GM12878 (cell line): ENCODE data around the gene SF1. TPM values are rescaled to one million over a fixed set of nuclear protein-coding genes. Genes with fewer than 3 reads are reported as not detected.

Experiments used
- BCL11A ChIP-seq: IDR thresholded peaks from 2 replicates; pipeline ENCODE4 v1.6.1; 2011; ENCODE audit warnings: low read depth, low read length
- CBX3 ChIP-seq: fragments of 200-600 bp; sonication (generic); IDR thresholded peaks from 2 replicates; pipeline ENCODE4 v1.6.1; 2016; ENCODE audit warnings: low read depth, borderline replicate concordance
- CBX5 ChIP-seq: sonication (generic); IDR thresholded peaks from 2 replicates; pipeline ENCODE4 v1.6.1; 2016; ENCODE audit warnings: low read depth, moderate library complexity, mild to moderate bottlenecking, inconsistent platforms
- CREM ChIP-seq: IDR thresholded peaks from 2 replicates; pipeline ENCODE4 v1.6.1; 2014; ENCODE audit warnings: antibody characterized with exemption, low read depth
- EGR1 ChIP-seq, 2 experiments: IDR thresholded peaks; 1 replicate in 1 of 2; 2 replicates in 1 of 2; pipeline ENCODE4 v1.6.1; 2011 to 2012; ENCODE audit warnings: low read depth in 2 of 2, low read length in 2 of 2, borderline replicate concordance in 1 of 2, mild to moderate bottlenecking in 1 of 2, moderate library complexity in 1 of 2
- GABPA ChIP-seq: IDR thresholded peaks from 2 replicates; pipeline ENCODE4 v1.6.1; 2014; ENCODE audit warnings: antibody characterized with exemption, low read depth, mild to moderate bottlenecking, inconsistent platforms
- JUNB ChIP-seq: IDR thresholded peaks from 2 replicates; pipeline ENCODE4 v1.6.1; 2016; ENCODE audit warnings: antibody characterized with exemption, mild to moderate bottlenecking
- NR2F1 ChIP-seq: fragments of 450-650 bp; conservative IDR thresholded peaks from 2 replicates; pipeline ENCODE4 v1.6.1; 2017; ENCODE audit warnings: mild to moderate bottlenecking
- PAX8 ChIP-seq: fragments of 450-650 bp; IDR thresholded peaks from 2 replicates; pipeline ENCODE4 v1.6.1; 2017; ENCODE audit warnings: mild to moderate bottlenecking, moderate library complexity
- POU2F2 ChIP-seq: IDR thresholded peaks from 3 replicates; pipeline ENCODE4 v1.6.1; 2011; ENCODE audit warnings: low read depth, mild to moderate bottlenecking, low read length, borderline replicate concordance
- RAD51 ChIP-seq: fragments of 450-650 bp; IDR thresholded peaks from 2 replicates; pipeline ENCODE4 v1.6.1; 2016; ENCODE audit warnings: moderate library complexity, mild to moderate bottlenecking, inconsistent platforms
- RBBP5 ChIP-seq: fragments of 200-600 bp; sonication (generic); conservative IDR thresholded peaks from 2 replicates; pipeline ENCODE4 v1.6.1; 2016
- RUNX3 ChIP-seq: IDR thresholded peaks from 2 replicates; pipeline ENCODE4 v1.6.1; 2012; ENCODE audit warnings: low read length, inconsistent platforms
- TCF12 ChIP-seq: IDR thresholded peaks from 2 replicates; pipeline ENCODE4 v1.6.1; 2011; ENCODE audit warnings: low read depth, mild to moderate bottlenecking, low read length
- TCF7 ChIP-seq: IDR thresholded peaks from 2 replicates; pipeline ENCODE4 v1.6.1; 2014; ENCODE audit warnings: antibody characterized with exemption, borderline replicate concordance
- ZNF207 ChIP-seq: fragments of 450-650 bp; IDR thresholded peaks from 2 replicates; pipeline ENCODE4 v1.6.1; 2014; ENCODE audit warnings: antibody characterized with exemption, mild to moderate bottlenecking, borderline replicate concordance
- ZNF217 ChIP-seq: fragments of 450-650 bp; IDR thresholded peaks from 2 replicates; pipeline ENCODE4 v1.6.1; 2017; ENCODE audit warnings: antibody characterized with exemption, mild to moderate bottlenecking
- ZNF24 ChIP-seq: fragments of 450-650 bp; IDR thresholded peaks from 2 replicates; pipeline ENCODE4 v1.6.1; 2017; ENCODE audit warnings: antibody characterized with exemption, mild to moderate bottlenecking
- ZNF274 ChIP-seq: IDR thresholded peaks from one replicate; pipeline ENCODE4 v1.8.0; 2011; ENCODE audit not compliant: insufficient read length, insufficient read depth
- ZNF622 ChIP-seq: fragments of 450-650 bp; IDR thresholded peaks from 2 replicates; pipeline ENCODE4 v1.6.1; 2017; ENCODE audit warnings: mild to moderate bottlenecking, inconsistent platforms
- polyA plus RNA-seq, 11 experiments: library from polyadenylated mRNA; depleted of rRNA in 4 of 11; unstranded in 6 of 11; stranded (reverse) in 5 of 11; fragments of >200 nt; fragmentation: Nextera tagmentation in 4 of 11; fragmentation: Illumina TruSeq in 1 of 11; extraction: Ambion mirVana in 4 of 11; extraction: Trizol in 1 of 11; gene quantifications; 1 replicate in 1 of 11; 2 replicates in 10 of 11; pipeline versions ENCODE4 v1.2.1 to v1.2.3, GENCODE V29; 2011 to 2016; ENCODE audit warnings: inconsistent platforms in 2 of 11, missing spikeins in 2 of 11, low read depth in 1 of 11
- total RNA-seq, 4 experiments: library from RNA; depleted of rRNA in 3 of 4; stranded (reverse); fragments of >200 nt in 3 of 4; fragmentation: Illumina TruSeq in 1 of 4; extraction: Trizol in 1 of 4; gene quantifications; 2 replicates each; pipeline versions ENCODE4 v1.2.1 to v1.2.3, GENCODE V29; 2013 to 2021
- TF ChIP-seq, protein P1 (sequence below): IDR thresholded peaks from 2 replicates; pipeline ENCODE4 v1.6.1; 2012; ENCODE audit warnings: low read depth, low read length, improper control_type of control experiment
- TF ChIP-seq, protein P2 (sequence below): IDR thresholded peaks from 2 replicates; pipeline ENCODE4 v1.6.1; 2012; ENCODE audit warnings: improper control_type of control experiment, low read depth, low read length; ENCODE audit not compliant: insufficient replicate concordance
- TF ChIP-seq, protein P3 (sequence below): IDR thresholded peaks from 2 replicates; pipeline ENCODE4 v1.6.1; 2012; ENCODE audit warnings: low read length, inconsistent platforms
- TF ChIP-seq, protein P4 (sequence below): fragments of 450-650 bp; IDR thresholded peaks from 2 replicates; pipeline ENCODE4 v1.6.1; 2016; ENCODE audit warnings: mild to moderate bottlenecking

Gene SF1
- total and polyA plus RNA-seq, 10 of the 15 experiments (the other 5 are each of a cell fraction or from before 2014, with no cell fraction given), result 13.6 to 337 (median 103) TPM

DNA sequence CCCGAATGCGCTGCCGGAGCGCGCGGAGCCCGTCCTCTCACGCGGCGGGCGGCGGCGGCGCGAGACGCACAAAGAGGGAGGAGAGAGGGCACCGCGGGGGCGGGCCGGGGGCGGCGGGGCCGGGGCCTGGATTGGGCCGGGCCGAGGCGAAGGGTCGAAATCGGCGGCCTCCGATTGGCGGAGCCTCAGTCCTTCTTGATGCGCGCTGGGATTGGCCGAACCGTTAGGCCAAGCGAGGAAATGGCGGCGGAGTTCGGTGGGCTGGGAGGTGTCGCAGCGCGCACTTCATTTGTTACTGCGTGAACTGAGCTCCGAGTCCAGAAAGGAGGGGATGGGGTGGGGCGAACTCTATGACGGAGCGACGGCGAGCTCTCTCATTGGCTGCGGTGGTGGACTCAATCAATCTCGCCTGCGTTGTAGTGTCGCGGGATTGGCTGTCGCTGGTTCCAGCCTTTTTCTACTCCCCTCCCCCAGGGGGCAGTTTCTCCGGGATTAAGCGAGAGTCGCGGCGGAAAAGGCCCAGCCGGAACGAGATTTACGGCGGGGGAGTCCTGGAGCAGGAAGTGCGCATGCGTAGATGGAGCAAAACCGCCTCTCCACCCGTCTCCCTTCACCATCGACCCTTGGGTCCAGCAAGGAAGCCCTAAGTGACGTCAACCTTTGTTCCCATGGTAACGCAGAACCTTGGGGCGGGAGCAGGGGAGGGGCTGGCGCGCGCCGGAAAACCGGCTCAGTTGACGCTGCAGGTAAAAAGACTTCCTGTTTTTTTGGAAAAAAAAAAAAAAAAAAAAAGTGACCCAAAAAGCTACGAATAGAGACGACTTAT lies at the start of gene SF1 (continued):
- peak in 1 of 2 experiments; percentile 89; a peak in 2 of 3 replicates for TF ChIP-seq EGR1 (IDR thresholded peaks at IDR 0.05; ENCODE audit: borderline replicate concordance in 1 of 2, low read depth in 2 of 2, low read length in 2 of 2)
- TF ChIP-seq, protein P1, sequence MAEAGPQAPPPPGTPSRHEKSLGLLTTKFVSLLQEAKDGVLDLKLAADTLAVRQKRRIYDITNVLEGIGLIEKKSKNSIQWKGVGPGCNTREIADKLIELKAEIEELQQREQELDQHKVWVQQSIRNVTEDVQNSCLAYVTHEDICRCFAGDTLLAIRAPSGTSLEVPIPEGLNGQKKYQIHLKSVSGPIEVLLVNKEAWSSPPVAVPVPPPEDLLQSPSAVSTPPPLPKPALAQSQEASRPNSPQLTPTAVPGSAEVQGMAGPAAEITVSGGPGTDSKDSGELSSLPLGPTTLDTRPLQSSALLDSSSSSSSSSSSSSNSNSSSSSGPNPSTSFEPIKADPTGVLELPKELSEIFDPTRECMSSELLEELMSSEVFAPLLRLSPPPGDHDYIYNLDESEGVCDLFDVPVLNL, result peak; percentile 5; the same call in 1 of the 2 replicates
- TF ChIP-seq TCF12, result peak; percentile 6; the same call in 1 of the 2 replicates
- TF ChIP-seq ZNF24, result no peak
- TF ChIP-seq RAD51, result no peak
- TF ChIP-seq BCL11A, result 0 out of 2 replicates have a peak, but pooled peaks have one; percentile 4
- TF ChIP-seq NR2F1, result no peak
- TF ChIP-seq, protein P2, sequence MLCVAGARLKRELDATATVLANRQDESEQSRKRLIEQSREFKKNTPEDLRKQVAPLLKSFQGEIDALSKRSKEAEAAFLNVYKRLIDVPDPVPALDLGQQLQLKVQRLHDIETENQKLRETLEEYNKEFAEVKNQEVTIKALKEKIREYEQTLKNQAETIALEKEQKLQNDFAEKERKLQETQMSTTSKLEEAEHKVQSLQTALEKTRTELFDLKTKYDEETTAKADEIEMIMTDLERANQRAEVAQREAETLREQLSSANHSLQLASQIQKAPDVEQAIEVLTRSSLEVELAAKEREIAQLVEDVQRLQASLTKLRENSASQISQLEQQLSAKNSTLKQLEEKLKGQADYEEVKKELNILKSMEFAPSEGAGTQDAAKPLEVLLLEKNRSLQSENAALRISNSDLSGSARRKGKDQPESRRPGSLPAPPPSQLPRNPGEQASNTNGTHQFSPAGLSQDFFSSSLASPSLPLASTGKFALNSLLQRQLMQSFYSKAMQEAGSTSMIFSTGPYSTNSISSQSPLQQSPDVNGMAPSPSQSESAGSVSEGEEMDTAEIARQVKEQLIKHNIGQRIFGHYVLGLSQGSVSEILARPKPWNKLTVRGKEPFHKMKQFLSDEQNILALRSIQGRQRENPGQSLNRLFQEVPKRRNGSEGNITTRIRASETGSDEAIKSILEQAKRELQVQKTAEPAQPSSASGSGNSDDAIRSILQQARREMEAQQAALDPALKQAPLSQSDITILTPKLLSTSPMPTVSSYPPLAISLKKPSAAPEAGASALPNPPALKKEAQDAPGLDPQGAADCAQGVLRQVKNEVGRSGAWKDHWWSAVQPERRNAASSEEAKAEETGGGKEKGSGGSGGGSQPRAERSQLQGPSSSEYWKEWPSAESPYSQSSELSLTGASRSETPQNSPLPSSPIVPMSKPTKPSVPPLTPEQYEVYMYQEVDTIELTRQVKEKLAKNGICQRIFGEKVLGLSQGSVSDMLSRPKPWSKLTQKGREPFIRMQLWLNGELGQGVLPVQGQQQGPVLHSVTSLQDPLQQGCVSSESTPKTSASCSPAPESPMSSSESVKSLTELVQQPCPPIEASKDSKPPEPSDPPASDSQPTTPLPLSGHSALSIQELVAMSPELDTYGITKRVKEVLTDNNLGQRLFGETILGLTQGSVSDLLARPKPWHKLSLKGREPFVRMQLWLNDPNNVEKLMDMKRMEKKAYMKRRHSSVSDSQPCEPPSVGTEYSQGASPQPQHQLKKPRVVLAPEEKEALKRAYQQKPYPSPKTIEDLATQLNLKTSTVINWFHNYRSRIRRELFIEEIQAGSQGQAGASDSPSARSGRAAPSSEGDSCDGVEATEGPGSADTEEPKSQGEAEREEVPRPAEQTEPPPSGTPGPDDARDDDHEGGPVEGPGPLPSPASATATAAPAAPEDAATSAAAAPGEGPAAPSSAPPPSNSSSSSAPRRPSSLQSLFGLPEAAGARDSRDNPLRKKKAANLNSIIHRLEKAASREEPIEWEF, result no peak
- TF ChIP-seq ZNF207, result no peak
- TF ChIP-seq POU2F2, result peak; percentile 70; the same call in 1 of the 3 replicates
- no peak for TF ChIP-seq RBBP5
- TF ChIP-seq, protein P3, sequence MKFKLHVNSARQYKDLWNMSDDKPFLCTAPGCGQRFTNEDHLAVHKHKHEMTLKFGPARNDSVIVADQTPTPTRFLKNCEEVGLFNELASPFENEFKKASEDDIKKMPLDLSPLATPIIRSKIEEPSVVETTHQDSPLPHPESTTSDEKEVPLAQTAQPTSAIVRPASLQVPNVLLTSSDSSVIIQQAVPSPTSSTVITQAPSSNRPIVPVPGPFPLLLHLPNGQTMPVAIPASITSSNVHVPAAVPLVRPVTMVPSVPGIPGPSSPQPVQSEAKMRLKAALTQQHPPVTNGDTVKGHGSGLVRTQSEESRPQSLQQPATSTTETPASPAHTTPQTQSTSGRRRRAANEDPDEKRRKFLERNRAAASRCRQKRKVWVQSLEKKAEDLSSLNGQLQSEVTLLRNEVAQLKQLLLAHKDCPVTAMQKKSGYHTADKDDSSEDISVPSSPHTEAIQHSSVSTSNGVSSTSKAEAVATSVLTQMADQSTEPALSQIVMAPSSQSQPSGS, result peak; percentile 75
- no peak for TF ChIP-seq RUNX3
- no peak for TF ChIP-seq ZNF217
- no peak for TF ChIP-seq CBX3
- peak; percentile 19; the same call in 1 of the 2 replicates for TF ChIP-seq JUNB
- no peak for TF ChIP-seq PAX8
- no peak for TF ChIP-seq ZNF274
- peak; percentile 79; the same call in 1 of the 2 replicates for TF ChIP-seq CREM
- TF ChIP-seq ZNF622, result no peak
- TF ChIP-seq TCF7, result no peak
- TF ChIP-seq GABPA, result peak; percentile 67
- no peak for TF ChIP-seq CBX5
- TF ChIP-seq, protein P4, sequence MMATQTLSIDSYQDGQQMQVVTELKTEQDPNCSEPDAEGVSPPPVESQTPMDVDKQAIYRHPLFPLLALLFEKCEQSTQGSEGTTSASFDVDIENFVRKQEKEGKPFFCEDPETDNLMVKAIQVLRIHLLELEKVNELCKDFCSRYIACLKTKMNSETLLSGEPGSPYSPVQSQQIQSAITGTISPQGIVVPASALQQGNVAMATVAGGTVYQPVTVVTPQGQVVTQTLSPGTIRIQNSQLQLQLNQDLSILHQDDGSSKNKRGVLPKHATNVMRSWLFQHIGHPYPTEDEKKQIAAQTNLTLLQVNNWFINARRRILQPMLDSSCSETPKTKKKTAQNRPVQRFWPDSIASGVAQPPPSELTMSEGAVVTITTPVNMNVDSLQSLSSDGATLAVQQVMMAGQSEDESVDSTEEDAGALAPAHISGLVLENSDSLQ, result peak; percentile 96
